Activated T-helper 1 cell treated with anti-CD3 and anti-CD28 coated beads, Interleukin-12 subunit alpha, Interleukin-12 subunit beta, Interleukin-2, Interleukin-4 antibody, amounts not matched to agents 30 ng/mL and 10 ng/mL and 1 ng/mL, durations not matched to agents 14 hours and 24 hours and 36 hours (primary cell): ENCODE measurements around the gene YPEL3. TPM values are rescaled to one million over a fixed set of nuclear protein-coding genes. Genes with fewer than 3 reads are reported as not detected.
A peak's percentile ranks its signal among the peaks of the same experiment; 100 is the strongest.

Source experiments
- DNase-seq: peaks from one replicate; pipeline ENCODE4 v3.0.0; 2021; ENCODE audit warnings: low spot score
- H3K27ac Mint-ChIP-seq: one replicate; pipeline ENCODE4 v1.8.0; 2021; ENCODE audit warnings: mild to moderate bottlenecking, mixed read lengths
- H3K27me3 Mint-ChIP-seq: one replicate; pipeline ENCODE4 v1.8.0; 2022; ENCODE audit warnings: mild to moderate bottlenecking, moderate library complexity, mixed read lengths; ENCODE audit not compliant: insufficient read depth
- H3K36me3 Mint-ChIP-seq: one replicate; pipeline ENCODE4 v1.8.0; 2021; ENCODE audit warnings: low read depth, mixed read lengths
- H3K4me1 Mint-ChIP-seq: one replicate; pipeline ENCODE4 v1.8.0; 2021; ENCODE audit warnings: low read depth, mixed read lengths
- H3K4me3 Mint-ChIP-seq: one replicate; pipeline ENCODE4 v1.8.0; 2021; ENCODE audit warnings: mild to moderate bottlenecking, moderate library complexity, mixed read lengths
- H3K9me3 Mint-ChIP-seq: one replicate; pipeline ENCODE4 v1.8.0; 2021; ENCODE audit warnings: mixed read lengths
- intact Hi-C: fragments of 100-400 bp; cut with micrococcal nuclease; formaldehyde crosslinking; loops from one replicate; pipeline ENCODE4 v1.15.1; 2024
- total RNA-seq: library from RNA; stranded (reverse); gene quantifications from 2 replicates; pipeline ENCODE4 v1.2.3, GENCODE V29; 2022

Gene YPEL3
- total RNA-seq, 1 donor from 2014 or later: 15.1 TPM

GRCh38 chr16:30092373-30093010, 3.5 kb downstream of the YPEL3 start:
- intact Hi-C loops: loop anchor here (1.0 to 5.0 kb wide), 5 partner anchors 16 to 315 kb away; partner anchors contain the start of genes ALDOA, MAPK3 and ZNF771

GRCh38 chr16:30091474-30092372, 4.3 kb downstream of the YPEL3 start, which contains the start of gene TBX6:
Gene TBX6 (minus strand): TSS chr16:30091924. CDS start chr16:30091193, 731 bp downstream.
- Mint-ChIP-seq H3K9me3 (peaks cover under 1% of the 10 kb centered on the region), H3K27me3 (no peaks in the 10 kb centered on the region), H3K27ac (peak within 1 kb of the TSS; percentile 90), H3K36me3 (peaks cover 14% of the 10 kb centered on the region), H3K4me3 (peak within 1 kb of the TSS; percentile 88), H3K4me1 (peaks cover 56% of the 10 kb centered on the region)
- intact Hi-C loops: loop anchor here (1.0 to 5.0 kb wide), 5 partner anchors 15 to 316 kb away; partner anchors contain the start of genes ALDOA, MAPK3 and ZNF771
- DNase-seq: peak; percentile 94

More at GRCh38 chr16:30092373-30093010, 3.5 kb downstream of the YPEL3 start:
- Mint-ChIP-seq H3K27ac (peak overlapping the region; percentile 90), H3K36me3 (peaks cover 14% of the 10 kb centered on the region), H3K27me3 (no peaks in the 10 kb centered on the region), H3K4me1 (peaks cover 56% of the 10 kb centered on the region), H3K4me3 (peak overlapping the region; percentile 88), H3K9me3 (peaks cover 8% of the 10 kb centered on the region)
- peak; percentile 65 for DNase-seq

DNA sequence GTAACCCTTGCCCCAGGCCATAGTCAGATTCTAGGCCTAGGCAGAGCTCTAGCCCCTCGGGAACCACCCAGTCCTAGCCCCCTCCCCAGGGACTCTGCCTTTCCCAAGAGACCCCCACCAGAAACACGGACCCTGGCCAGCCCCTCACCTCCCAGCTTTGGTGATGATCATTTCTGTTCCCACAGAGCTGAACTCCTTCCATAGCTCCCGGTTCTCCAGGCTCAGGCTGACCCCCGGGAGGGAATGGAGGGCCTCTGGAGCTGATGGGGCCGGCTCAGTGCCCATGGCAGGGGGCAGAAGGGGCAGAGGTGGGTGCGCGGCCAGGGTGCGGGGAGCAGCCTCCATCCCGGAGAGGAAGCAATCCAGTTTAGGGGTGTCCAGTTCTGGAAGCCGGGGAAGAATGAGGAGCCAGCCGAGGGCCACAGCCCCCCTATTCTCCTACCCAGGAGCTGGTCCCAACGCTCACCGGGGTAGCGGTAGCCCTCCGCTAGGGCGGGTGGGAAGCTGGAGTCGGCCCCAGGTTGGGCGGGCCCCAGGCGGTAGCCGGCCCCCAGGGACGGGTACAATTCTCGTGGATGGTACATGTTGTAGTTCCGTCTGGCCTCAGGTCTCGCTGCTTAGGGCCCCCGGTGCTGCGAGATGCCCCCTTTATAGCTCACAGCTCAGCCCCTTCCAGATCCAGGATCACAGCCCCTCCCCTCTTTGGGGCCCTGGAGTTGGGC, 5.2 kb downstream of the YPEL3 start:
- DNase-seq: no peak
- intact Hi-C loops: loop anchor here (5.0 kb wide), 1 partner anchor 317 kb away; the partner anchor contains the start of gene ZNF771
- H3K4me1 Mint-ChIP-seq: peaks cover 56% of the 10 kb centered on the region
- H3K27ac Mint-ChIP-seq: peak overlapping the region; percentile 84
- peak overlapping the region; percentile 57 for H3K4me3 Mint-ChIP-seq
- no peaks in the 10 kb centered on the region for H3K9me3 Mint-ChIP-seq
- H3K36me3 Mint-ChIP-seq: peaks cover 17% of the 10 kb centered on the region
- H3K27me3 Mint-ChIP-seq: no peaks in the 10 kb centered on the region

DNA sequence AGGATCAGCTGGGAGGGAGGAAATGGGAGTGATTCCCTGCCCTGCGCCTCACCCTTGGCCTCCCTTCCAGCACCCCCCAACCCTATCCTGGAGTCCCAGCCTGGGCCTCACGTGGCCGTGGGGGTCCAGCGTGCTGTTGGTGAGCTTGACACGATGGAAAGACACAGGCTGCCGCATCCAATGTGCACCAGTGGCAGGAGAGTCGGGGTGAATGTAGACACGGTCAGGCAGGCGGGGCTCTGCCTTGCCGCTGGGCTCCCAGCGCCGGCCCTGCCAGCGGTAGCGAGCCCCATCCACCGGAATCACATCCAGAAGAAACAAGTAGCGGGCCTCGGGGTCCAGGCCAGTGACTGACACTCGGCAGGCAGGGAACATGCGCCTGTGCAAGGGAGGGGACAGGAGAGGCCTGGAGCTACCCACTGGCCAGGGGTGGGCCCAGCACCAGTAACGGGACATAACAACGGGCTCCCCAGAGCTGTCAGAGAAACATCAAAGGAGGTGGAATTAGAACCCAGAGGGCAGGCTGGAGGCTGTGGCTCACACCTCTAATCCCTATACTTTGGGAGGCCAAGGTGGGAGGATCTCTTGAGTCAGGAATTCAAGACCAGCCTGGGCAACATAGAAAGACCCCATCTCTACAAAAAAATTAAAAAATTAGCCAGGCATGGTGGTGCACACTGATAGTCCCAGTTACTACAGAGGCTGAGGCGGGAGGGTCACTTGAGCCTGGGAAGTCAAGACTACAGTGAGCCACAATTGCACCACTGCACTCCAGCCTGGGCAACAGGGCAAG, 7.0 kb downstream of the YPEL3 start:
- DNase-seq: no peak
- peaks cover 45% of the 10 kb centered on the region for H3K4me1 Mint-ChIP-seq
- H3K27me3 Mint-ChIP-seq: no peaks in the 10 kb centered on the region
- peaks cover 17% of the 10 kb centered on the region for H3K36me3 Mint-ChIP-seq
- H3K27ac Mint-ChIP-seq: no peak overlapping the region
- intact Hi-C loops: no loop called here
- H3K9me3 Mint-ChIP-seq: no peaks in the 10 kb centered on the region
- H3K4me3 Mint-ChIP-seq: no peak overlapping the region

- Mint-ChIP-seq H3K27ac (no peak overlapping the region), H3K4me3 (no peak overlapping the region), H3K36me3 (peaks cover 17% of the 10 kb centered on the region), H3K27me3 (no peaks in the 10 kb centered on the region), H3K9me3 (no peaks in the 10 kb centered on the region), H3K4me1 (peaks cover 43% of the 10 kb centered on the region)
- no peak for DNase-seq
- intact Hi-C loops: no loop called here
Observed at GRCh38 chr16:30088237-30088831, 7.7 kb downstream of the YPEL3 start.

DNA sequence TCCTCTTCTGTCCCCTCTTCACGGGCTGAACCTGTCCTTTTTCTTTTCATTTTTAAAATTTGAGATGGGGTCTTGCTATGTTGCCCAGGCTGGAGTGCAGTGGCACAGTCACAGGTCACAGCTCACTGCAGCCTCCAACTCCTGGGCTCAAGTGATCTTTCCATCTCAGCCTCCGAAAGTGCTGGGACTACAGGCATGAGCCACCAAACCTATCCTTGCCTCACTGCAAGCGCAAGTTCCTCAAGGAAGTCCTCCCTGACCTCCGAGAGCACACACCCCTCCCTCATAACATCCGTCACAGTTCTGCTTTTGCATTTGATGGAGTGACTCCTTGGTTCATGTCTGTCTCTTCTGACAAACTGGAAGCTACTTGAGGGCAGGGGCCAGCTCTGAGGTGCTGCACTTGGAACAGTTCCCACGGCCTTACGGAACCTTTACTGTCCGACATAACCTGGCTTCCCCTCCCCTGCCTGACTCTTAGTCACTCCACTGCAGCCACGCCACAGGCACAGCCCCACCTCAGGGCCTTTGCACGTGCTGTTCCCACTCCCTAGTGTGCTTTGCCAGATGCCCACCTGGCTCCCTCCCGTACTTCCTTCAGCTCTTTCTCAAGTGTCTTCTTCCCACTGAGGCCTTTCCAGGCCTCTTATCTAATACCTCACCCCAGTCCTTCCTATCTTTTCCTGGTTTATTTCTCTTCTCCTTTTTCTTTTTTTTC, 8.7 kb downstream of the YPEL3 start:
- peaks cover 21% of the 10 kb centered on the region for H3K36me3 Mint-ChIP-seq
- H3K4me3 Mint-ChIP-seq: no peak overlapping the region
- H3K27ac Mint-ChIP-seq: peak overlapping the region; percentile 2
- H3K4me1 Mint-ChIP-seq: peaks cover 35% of the 10 kb centered on the region
- intact Hi-C loops: no loop called here
- DNase-seq: no peak
- no peaks in the 10 kb centered on the region for H3K9me3 Mint-ChIP-seq
- H3K27me3 Mint-ChIP-seq: no peaks in the 10 kb centered on the region

DNA sequence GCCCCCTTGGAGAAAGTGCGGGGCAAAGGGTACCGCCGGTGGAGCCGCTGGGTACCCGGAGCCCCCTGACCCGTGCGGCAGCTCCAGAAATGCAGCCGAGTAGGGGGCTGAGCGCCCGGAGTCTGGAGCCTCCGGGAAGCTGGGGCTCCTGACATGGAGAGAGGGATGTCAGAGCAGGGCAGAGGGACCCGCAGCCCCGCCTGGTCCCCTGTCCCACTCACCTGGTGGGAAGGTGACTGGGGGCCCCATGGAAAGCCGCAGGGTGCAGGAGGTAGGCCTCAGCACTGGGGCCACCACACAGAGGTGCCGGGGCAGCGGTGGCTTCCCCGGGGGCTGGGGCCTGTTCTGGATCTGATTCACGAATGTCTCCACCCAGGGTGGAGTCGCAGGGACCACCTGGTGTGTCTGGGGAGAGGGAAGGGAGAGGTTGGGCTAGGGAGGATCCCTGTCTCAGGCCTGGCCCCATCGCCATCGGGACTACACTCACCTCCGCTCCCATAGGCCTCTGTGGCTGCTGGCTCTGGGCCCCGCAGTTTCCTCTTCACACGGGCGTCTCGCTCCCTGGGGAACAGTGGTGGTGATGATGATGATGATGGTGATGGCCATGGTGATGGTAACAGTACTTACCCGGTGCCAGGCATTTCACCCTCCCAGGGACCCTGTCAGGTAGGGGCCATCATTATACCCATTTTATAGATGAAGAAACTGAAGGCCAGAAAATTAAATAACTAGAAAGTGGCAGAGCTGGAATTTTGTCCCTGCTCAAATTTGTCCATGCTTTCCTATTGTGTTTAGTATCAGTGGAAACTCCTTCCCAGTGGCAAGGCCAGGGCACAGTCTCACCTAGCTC, 9.5 kb downstream of the YPEL3 start:
- Mint-ChIP-seq H3K27me3 (no peaks in the 10 kb centered on the region), H3K9me3 (no peaks in the 10 kb centered on the region), H3K27ac (peak overlapping the region; percentile 12), H3K36me3 (peaks cover 27% of the 10 kb centered on the region), H3K4me3 (no peak overlapping the region), H3K4me1 (peaks cover 27% of the 10 kb centered on the region)
- DNase-seq: no peak
- intact Hi-C loops: no loop called here

GRCh38 chr16:30085820-30086219, 10.2 kb downstream of the YPEL3 start:
- H3K4me3 Mint-ChIP-seq: no peak overlapping the region
- no peak for DNase-seq
- peaks cover 26% of the 10 kb centered on the region for H3K4me1 Mint-ChIP-seq
- H3K27me3 Mint-ChIP-seq: no peaks in the 10 kb centered on the region
- no peaks in the 10 kb centered on the region for H3K9me3 Mint-ChIP-seq
- peaks cover 27% of the 10 kb centered on the region for H3K36me3 Mint-ChIP-seq
- H3K27ac Mint-ChIP-seq: no peak overlapping the region
- intact Hi-C loops: no loop called here

GRCh38 chr16:30085247-30085646, 10.8 kb downstream of the YPEL3 start:
- intact Hi-C loops: no loop called here
- Mint-ChIP-seq H3K4me3 (no peak overlapping the region), H3K9me3 (no peaks in the 10 kb centered on the region), H3K27ac (no peak overlapping the region), H3K36me3 (peaks cover 27% of the 10 kb centered on the region), H3K27me3 (no peaks in the 10 kb centered on the region), H3K4me1 (peaks cover 22% of the 10 kb centered on the region)
- DNase-seq: no peak

GRCh38 chr16:30084816-30085159, 11.2 kb downstream of the YPEL3 start:
- Mint-ChIP-seq H3K4me1 (peaks cover 18% of the 10 kb centered on the region), H3K36me3 (peaks cover 27% of the 10 kb centered on the region), H3K27ac (no peak overlapping the region), H3K27me3 (no peaks in the 10 kb centered on the region), H3K4me3 (no peak overlapping the region), H3K9me3 (no peaks in the 10 kb centered on the region)
- intact Hi-C loops: no loop called here
- DNase-seq: no peak
